NCI-H146 (cell line): Measurements from ENCODE around the gene UROS.

Source experiments
- DNase-seq: peaks from one replicate; lab custom pipeline; 2025; lab: John Stamatoyannopoulos, UW

UROS gene

GRCh38 chr10:125762692-125763648 is 60.1 kb downstream of the UROS start:
- no peak for DNase-seq

- no peak for DNase-seq
Measured at GRCh38 chr10:125761961-125762360, 61.1 kb downstream of the UROS start.

- no peak for DNase-seq
Measured at GRCh38 chr10:125757742-125758141, 65.3 kb downstream of the UROS start.

- DNase-seq, result no peak
Measured at GRCh38 chr10:125756853-125757487, 66.1 kb downstream of the UROS start.

- DNase-seq, result no peak
Measured at GRCh38 chr10:125756196-125756595, 66.9 kb downstream of the UROS start.

GRCh38 chr10:125747417-125747816 is 75.6 kb downstream of the UROS start:
- DNase-seq, result no peak

GRCh38 chr10:125744909-125745308 is 78.1 kb downstream of the UROS start:
- no peak for DNase-seq

- no peak for DNase-seq
Measured at GRCh38 chr10:125742465-125742864, 80.6 kb downstream of the UROS start.

- DNase-seq, result no peak
Measured at GRCh38 chr10:125739994-125740679, 82.9 kb downstream of the UROS start.
